Psoas muscle (tissue), 8 donors: ENCODE data around the gene CCND1. TPM values are rescaled to one million over a fixed set of nuclear protein-coding genes. Genes with fewer than 3 reads are reported as not detected.
"Not testable (repeated sequence)": the region's sequence is repeated elsewhere in the genome, so short reads cannot be mapped to it uniquely, and the experiment has no call there.

Experiments
- ATAC-seq, 4 donors: fragments of 200-7000 bp; cut with Tn5 transposase; one replicate each; pipeline ENCODE4 v1.9.1; 2020; ENCODE audit warnings: moderate library complexity in 3 of 4, mild to moderate bottlenecking in 2 of 4
- DNase-seq, 2 donors: peaks; one replicate each; pipeline ENCODE4 v3.0.0-alpha.2; 2020
- H3K27ac ChIP-seq: fragments of 200-600 bp; one replicate; pipeline ENCODE4 v1.8.0; 2022
- H3K27me3 ChIP-seq, 3 donors: fragments of 200-600 bp in 1 of 3; one replicate each; pipeline versions ENCODE4 v1.6.1 to v1.8.0; 2013 to 2022; ENCODE audit warnings: low read length in 2 of 3, mild to moderate bottlenecking in 2 of 3, moderate library complexity in 1 of 3; ENCODE audit not compliant: insufficient read depth in 3 of 3
- H3K36me3 ChIP-seq, 2 donors: fragments of 200-600 bp in 1 of 2; one replicate each; pipeline versions ENCODE4 v1.6.1 to v1.8.0; 2013 to 2022; ENCODE audit warnings: low read depth in 1 of 2, mild to moderate bottlenecking in 1 of 2, moderate library complexity in 1 of 2; ENCODE audit not compliant: insufficient read depth in 1 of 2
- H3K4me1 ChIP-seq: fragments of 200-600 bp; one replicate; pipeline ENCODE4 v1.8.0; 2022
- H3K4me3 ChIP-seq: fragments of 200-600 bp; one replicate; pipeline ENCODE4 v1.8.0; 2022; ENCODE audit warnings: mild to moderate bottlenecking
- H3K9me3 ChIP-seq: fragments of 200-600 bp; one replicate; pipeline ENCODE4 v1.8.0; 2022
- WGBS, 3 donors: extraction: QIAGEN DNeasy Blood & Tissue Kit; methylation state at CpG; one replicate each; pipeline versions ENCODE4 v1.1.6 to v1.1.7; 2013; 5-methylcytosine and 5-hydroxymethylcytosine counted together
- intact Hi-C, 2 donors: fragments of 100-400 bp; cut with DNase I; formaldehyde crosslinking; loops; one replicate each; pipeline versions ENCODE4 v1.11.0 to v1.14.2; 2022
- polyA plus RNA-seq, 3 donors: library from polyadenylated mRNA; stranded (reverse); fragments of 200-250 nt; gene quantifications; one replicate each; pipeline ENCODE4 v1.2.3, GENCODE V29; 2013
- total RNA-seq, 4 donors: library from RNA; stranded (reverse); fragmentation: NEBNext Ultra II Directional in 2 of 4; extraction: Animal tissue kit (Norgen Biotek cat#: 25700) in 2 of 4; gene quantifications; one replicate each; pipeline versions ENCODE4 v1.2.1 to v1.2.4, GENCODE V29; 2021 to 2023
- TF ChIP-seq, protein P1 (sequence below): fragments of 200-600 bp; IDR thresholded peaks from one replicate; pipeline ENCODE4 v1.8.0; 2022; ENCODE audit warnings: antibody characterized with exemption
- donor health status: healthy with polysubstance abuse.
- donor health status: DM: no; HTN: no; CAD: no; lungs with moderate emphysema.
- donor health status: Bipolar disorder and iron deficiency.
- donor health status: healthy.
- donor health status: DM: yes; HTN: yes; CAD: no.
- donor health status: DM: no; HTN: no; CAD: no.
- donor health status: DM: no; HTN: no; CAD: no.
- donor health status: DM: yes; HTN: yes; CAD: no.

CCND1 gene
- total and polyA plus RNA-seq, 7 donors = 1.8 to 11.3 (median 6.5) TPM

DNA sequence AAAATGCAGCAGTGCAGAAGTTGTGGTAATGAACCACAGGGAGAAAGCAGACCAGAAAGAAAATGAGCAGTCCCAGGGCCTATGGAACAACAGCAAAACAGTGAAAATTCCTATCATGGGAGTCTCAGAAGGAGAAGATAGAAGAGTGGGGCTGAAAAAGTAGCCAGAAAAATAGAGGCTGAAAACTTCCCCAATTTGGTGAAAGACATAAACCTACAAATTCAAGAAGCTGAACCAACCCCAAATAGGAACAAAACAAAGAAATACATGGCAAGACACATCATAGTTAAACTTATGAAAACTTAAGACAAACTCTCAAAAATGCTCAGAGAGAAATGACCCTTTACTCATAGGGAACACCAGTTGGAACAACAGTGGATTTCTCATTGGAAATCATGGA, 51.5 kb downstream of the CCND1 start:
- intact Hi-C loops = no loop called here
- TF ChIP-seq, protein P1, sequence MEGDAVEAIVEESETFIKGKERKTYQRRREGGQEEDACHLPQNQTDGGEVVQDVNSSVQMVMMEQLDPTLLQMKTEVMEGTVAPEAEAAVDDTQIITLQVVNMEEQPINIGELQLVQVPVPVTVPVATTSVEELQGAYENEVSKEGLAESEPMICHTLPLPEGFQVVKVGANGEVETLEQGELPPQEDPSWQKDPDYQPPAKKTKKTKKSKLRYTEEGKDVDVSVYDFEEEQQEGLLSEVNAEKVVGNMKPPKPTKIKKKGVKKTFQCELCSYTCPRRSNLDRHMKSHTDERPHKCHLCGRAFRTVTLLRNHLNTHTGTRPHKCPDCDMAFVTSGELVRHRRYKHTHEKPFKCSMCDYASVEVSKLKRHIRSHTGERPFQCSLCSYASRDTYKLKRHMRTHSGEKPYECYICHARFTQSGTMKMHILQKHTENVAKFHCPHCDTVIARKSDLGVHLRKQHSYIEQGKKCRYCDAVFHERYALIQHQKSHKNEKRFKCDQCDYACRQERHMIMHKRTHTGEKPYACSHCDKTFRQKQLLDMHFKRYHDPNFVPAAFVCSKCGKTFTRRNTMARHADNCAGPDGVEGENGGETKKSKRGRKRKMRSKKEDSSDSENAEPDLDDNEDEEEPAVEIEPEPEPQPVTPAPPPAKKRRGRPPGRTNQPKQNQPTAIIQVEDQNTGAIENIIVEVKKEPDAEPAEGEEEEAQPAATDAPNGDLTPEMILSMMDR = no peak
- H3K9me3 ChIP-seq = no peaks in the 10 kb centered on the region
- no peak overlapping the region for H3K27ac ChIP-seq
- peaks cover 0 to 58% (median 8%) of the 10 kb centered on the region in 3 donors for H3K27me3 ChIP-seq
- no peak for ATAC-seq
- no peaks in the 10 kb centered on the region for H3K4me1 ChIP-seq
- no peak overlapping the region for H3K4me3 ChIP-seq
- no peaks in the 10 kb centered on the region for H3K36me3 ChIP-seq
- no peak for DNase-seq

DNA sequence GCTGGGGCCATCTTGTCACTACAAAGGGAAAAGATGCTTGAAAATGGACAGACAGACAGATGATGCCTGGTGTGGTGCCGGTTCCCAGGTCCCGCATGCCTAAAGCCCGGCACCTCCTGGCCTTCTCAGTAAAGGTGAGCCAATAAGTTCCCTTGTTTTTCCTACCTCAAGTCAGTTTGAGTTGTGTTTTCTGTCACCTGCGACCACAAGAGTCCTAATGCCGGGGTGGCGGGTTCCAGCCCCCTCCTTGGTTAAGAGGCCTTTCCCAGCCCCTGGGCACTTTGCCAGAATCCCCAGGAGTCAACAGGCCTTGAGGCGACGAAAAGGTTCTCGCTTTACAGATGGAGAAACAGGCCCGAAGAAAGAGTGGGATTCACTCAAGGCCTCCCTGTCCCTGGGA, 53.8 kb downstream of the CCND1 start:
- no peak overlapping the region for H3K4me3 ChIP-seq
- H3K27me3 ChIP-seq = peaks cover 0 to 79% (median 13%) of the 10 kb centered on the region in 3 donors
- no peaks in the 10 kb centered on the region for H3K4me1 ChIP-seq
- DNase-seq = no peak
- ATAC-seq = no peak
- no peaks in the 10 kb centered on the region for H3K36me3 ChIP-seq
- no peak overlapping the region for H3K27ac ChIP-seq
- H3K9me3 ChIP-seq = no peaks in the 10 kb centered on the region
- 74 to 81% (median 76%) methylated on average over 10 of the region's 10 CpGs for WGBS, 3 donors
- TF ChIP-seq, protein P1 = no peak
- intact Hi-C loops = no loop called here

DNA sequence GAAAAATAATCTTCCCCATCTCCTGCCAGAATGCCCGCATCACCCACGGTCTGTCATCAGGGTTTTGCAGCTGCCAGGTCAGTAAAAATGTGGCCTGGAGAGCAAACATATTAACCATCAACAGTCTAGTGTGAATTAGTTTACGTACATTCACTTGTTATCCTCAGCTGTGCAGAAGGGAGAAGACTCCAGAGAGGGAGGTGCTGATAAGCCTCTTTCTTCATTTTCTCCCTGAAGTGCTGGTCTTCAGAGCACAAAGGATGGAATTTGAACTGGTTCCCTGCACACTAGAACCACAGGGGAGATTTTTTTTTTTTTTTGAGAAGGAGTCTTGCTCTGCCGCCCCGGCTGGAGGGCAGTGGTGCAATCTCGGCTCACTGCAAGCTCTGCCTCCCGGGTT, 54.6 kb downstream of the CCND1 start:
- TF ChIP-seq, protein P1 = no peak
- Histone ChIP-seq H3K27me3 (peaks cover 0 to 86% (median 13%) of the 10 kb centered on the region in 3 donors), H3K4me3 (no peak overlapping the region), H3K36me3 (no peaks in the 10 kb centered on the region), H3K9me3 (no peaks in the 10 kb centered on the region), H3K4me1 (no peaks in the 10 kb centered on the region), H3K27ac (no peak overlapping the region)
- intact Hi-C loops = no loop called here
- DNase-seq = no peak
- 68 to 75% (median 69%) methylated on average over 7 of the region's 7 CpGs for WGBS, 3 donors
- ATAC-seq = no peak

DNA sequence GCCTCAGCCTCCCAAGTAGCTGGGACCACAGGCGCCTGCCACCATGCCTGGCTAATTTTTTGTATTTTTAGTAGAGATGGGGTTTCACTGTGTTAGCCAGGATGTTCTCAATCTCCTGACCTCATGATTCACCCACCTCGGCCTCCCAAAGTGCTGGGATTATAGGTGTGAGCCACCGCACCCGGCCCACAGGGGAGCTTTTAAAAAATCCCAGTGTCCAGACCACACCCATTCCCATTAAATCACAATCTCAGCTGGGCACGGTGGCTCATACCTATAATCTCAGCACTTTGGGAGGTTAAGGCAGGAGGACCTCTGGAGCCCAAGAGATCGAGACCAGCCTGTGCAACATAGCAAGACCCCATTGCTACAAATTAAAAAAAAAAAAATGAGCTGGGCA, 55.0 kb downstream of the CCND1 start:
- DNase-seq, H3K4me1 ChIP-seq, H3K4me3 ChIP-seq, H3K27ac ChIP-seq, H3K36me3 ChIP-seq, ATAC-seq, H3K9me3 ChIP-seq, intact Hi-C loops: not testable (repeated sequence)
- 78 to 86% (median 82%) methylated on average over 6 of the region's 6 CpGs for WGBS, 3 donors
- peaks cover 0 to 86% (median 13%) of the 10 kb centered on the region in 3 donors for H3K27me3 ChIP-seq

DNA sequence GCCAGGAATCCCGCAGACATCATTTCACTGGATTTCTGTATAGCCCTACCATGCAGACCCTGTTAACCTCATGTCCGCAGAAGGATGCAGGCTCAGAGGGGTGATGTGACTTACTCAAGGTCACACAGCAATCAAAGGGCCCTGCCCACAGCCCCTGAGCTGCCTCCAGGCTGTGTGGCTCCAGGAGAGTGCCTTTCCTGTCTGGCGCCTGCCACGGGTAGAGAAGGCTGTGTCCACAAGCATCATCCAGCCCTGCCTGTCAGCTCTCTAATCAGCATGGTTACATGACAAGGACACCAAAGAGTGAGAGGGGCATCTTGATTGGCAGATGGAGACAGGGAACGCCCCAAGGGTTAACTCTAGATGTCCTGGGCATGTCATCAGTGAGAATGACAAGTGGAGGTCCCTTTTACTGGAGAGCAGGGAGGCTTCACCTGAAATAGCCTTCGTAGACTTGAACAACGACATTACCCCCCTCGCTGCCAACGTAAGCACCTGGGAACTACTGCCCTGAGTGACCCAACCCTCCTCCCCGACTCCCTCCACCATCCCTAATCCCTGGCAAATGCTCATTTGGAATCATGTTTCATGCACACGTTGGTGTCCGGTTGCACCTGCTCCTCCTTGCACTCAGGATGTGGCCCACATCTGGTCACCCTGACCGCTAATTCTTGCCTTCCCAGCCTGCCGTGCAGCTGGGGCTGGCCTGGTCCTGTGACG, 56.0 kb downstream of the CCND1 start:
- DNase-seq (no peak), ATAC-seq (no peak)
- Histone ChIP-seq H3K4me1 (no peaks in the 10 kb centered on the region), H3K27me3 (peaks cover 0 to 90% (median 16%) of the 10 kb centered on the region in 3 donors), H3K9me3 (no peaks in the 10 kb centered on the region), H3K4me3 (no peak overlapping the region), H3K36me3 (no peaks in the 10 kb centered on the region), H3K27ac (no peak overlapping the region)
- WGBS, 3 donors = 52 to 59% (median 54%) methylated on average over 15 of the region's 15 CpGs
- TF ChIP-seq, protein P1 = no peak
- intact Hi-C loops = no loop called here
